Tibial nerve (tissue), 3 donors: ENCODE measurements around the gene HOMEZ.
A peak's percentile ranks its signal among the peaks of the same experiment; 100 is the strongest.

Source experiments
- CTCF ChIP-seq, 5 experiments: fragments of 200-600 bp in 3 of 5; fragments of 450-650 bp in 2 of 5; sonication (generic) in 3 of 5; IDR thresholded peaks; one replicate each; pipeline ENCODE4 v1.5.1; 2016 to 2019; ENCODE audit warnings: antibody characterized with exemption in 5 of 5, mild to moderate bottlenecking in 3 of 5, moderate library complexity in 2 of 5
- POLR2A ChIP-seq, 2 donors: fragments of 450-650 bp; IDR thresholded peaks; one replicate each; pipeline ENCODE4 v1.6.1; 2017; ENCODE audit warnings: antibody characterized with exemption in 2 of 2, mild to moderate bottlenecking in 2 of 2, moderate library complexity in 2 of 2

DNA sequence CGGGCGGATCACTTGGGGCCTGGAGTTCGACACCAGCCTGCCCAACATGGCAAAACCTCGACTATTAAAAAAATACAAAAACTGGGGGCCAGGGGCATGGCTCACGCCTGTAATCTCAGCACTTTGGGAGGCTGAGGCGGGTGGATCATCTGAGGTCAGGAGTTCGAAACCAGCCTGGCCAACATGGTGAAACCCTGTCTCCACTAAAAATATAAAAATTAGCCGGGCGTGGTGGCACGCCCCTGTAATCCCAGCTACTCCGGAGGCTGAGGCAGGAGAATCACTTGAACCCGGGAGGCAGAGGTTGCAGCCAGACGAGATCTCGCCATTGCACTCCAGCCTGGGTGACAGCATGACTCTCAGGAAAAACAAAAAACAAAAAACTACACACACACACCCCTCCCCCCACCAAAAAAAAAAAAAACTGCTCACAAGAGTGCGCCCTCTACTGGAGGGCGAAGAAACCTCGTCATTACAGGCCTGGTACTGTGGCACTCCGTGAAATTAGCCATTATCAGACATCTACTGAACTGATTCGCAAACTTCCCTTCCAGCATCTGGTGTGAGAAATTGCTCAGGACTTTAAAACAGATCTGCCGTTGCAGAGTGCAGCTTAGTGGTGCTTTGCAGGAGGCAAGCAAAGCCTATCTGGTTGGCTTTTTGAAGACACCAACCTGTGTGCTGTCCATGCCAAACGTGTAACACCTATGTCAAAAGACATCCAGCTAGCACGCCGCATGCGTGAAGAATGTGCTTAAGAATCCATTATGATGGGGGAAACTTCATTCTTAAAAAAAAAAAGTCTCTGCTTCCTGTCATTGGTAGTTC is 9.0 kb upstream of the HOMEZ start:
- TF ChIP-seq POLR2A (IDR thresholded peaks at IDR 0.05) (no peak), CTCF (IDR thresholded peaks at IDR 0.05) (peak; percentile 66 to 94 (median 71))
